ENCODE data around the gene EFCAB5.

EFCAB5 gene

GRCh38 chr17:29914819-29915537 lies 26.5 kb upstream of the EFCAB5 start:
- DNase-seq: no peak
- no peak overlapping the region for H3K4me3 ChIP-seq (ENCODE audit: insufficient read depth, low read depth, low read length, poor library complexity, severe bottlenecking)
- H3K4me1 ChIP-seq (ENCODE audit: control insufficient read depth, insufficient read depth, low read length, poor library complexity, severe bottlenecking): peaks cover 6% of the 10 kb centered on the region
- no peak overlapping the region for H3K27ac ChIP-seq (ENCODE audit: insufficient read depth, low read length, poor library complexity, severe bottlenecking)
- H3K9me3 ChIP-seq (ENCODE audit: control insufficient read depth, low read length): no peaks in the 10 kb centered on the region
- H3K36me3 ChIP-seq (ENCODE audit: control insufficient read depth, insufficient read depth, low read length): no peaks in the 10 kb centered on the region
- H3K27me3 ChIP-seq (replicated peaks; ENCODE audit: control insufficient read depth, insufficient read depth, low read length, poor library complexity, severe bottlenecking): no peaks in the 10 kb centered on the region

DNA sequence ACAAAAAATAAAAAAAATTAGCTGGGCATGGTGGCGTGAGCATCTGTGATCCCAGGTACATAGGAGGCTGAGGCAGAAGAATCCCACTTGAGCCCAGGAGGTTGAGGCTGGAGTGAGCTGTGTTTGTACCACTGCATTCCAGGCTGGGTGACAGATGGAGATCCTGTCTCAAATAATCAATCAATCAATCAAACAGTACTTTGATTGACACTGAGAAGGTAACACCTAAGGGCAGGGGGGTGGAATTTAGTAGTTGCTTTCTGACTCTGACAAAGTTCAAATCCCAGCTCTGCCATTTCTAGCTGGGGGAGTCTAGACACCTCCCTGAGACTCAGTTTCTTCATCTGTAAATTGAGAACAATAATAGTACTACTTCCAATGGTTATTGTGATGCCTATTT lies 23.4 kb upstream of the EFCAB5 start:
- no peak overlapping the region for H3K27ac ChIP-seq (ENCODE audit: insufficient read depth, low read length, poor library complexity, severe bottlenecking)
- H3K4me1 ChIP-seq (ENCODE audit: control insufficient read depth, insufficient read depth, low read length, poor library complexity, severe bottlenecking): peaks cover 6% of the 10 kb centered on the region
- DNase-seq: no peak
- no peaks in the 10 kb centered on the region for H3K36me3 ChIP-seq (ENCODE audit: control insufficient read depth, insufficient read depth, low read length)
- H3K27me3 ChIP-seq (replicated peaks; ENCODE audit: control insufficient read depth, insufficient read depth, low read length, poor library complexity, severe bottlenecking): no peaks in the 10 kb centered on the region
- H3K9me3 ChIP-seq (ENCODE audit: control insufficient read depth, low read length): no peaks in the 10 kb centered on the region
- no peak overlapping the region for H3K4me3 ChIP-seq (ENCODE audit: insufficient read depth, low read depth, low read length, poor library complexity, severe bottlenecking)

DNA sequence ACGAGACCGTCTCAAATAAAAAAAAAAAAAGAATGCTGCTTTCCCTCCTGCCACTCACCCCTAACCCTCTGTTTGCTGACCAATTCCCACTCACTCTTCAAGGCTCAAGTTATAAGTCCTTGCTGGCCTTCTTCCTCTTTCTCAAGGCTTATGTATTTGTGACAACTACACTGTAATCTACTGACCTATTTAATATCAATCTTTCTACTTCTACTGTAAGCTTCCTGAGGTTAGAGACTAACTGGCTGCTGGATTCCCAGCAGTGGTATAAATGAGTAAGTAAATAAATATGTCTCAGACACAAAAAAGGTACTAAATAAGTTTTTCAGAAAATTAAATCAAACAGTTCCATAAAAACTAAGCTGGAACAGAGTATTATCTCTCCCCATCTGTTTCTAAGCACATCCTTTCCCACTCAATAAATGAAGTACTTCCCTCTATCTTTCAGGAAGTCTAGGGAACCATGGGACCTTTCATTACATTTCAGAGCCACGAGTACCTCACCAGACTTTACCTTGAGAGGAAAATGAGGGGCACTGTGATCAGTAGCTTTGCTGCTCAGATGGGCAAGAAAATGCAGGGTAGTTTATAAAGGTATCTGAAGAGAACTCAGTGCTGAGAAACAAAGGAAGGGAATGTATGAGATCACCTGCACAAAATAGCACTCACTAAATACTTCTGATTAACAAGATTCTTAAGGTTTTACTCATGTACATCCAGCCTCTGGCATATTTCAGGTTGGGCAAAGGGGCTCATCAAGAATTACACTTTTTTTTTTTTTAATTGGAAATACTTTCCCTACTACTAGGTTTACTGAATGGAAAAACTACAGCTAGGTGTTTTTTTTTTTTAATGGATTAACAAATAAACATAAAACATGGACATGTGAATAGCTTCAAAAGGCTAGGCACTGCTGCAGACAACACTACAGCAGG lies 22.2 kb upstream of the EFCAB5 start:
- Histone ChIP-seq H3K4me3 (ENCODE audit: insufficient read depth, low read depth, low read length, poor library complexity, severe bottlenecking) (no peak overlapping the region), H3K36me3 (ENCODE audit: control insufficient read depth, insufficient read depth, low read length) (no peaks in the 10 kb centered on the region), H3K27me3 (replicated peaks; ENCODE audit: control insufficient read depth, insufficient read depth, low read length, poor library complexity, severe bottlenecking) (no peaks in the 10 kb centered on the region), H3K27ac (ENCODE audit: insufficient read depth, low read length, poor library complexity, severe bottlenecking) (no peak overlapping the region), H3K4me1 (ENCODE audit: control insufficient read depth, insufficient read depth, low read length, poor library complexity, severe bottlenecking) (peaks cover 6% of the 10 kb centered on the region), H3K9me3 (ENCODE audit: control insufficient read depth, low read length) (no peaks in the 10 kb centered on the region)
- DNase-seq: no peak

GRCh38 chr17:29924786-29925185 lies 16.6 kb upstream of the EFCAB5 start:
- no peaks in the 10 kb centered on the region for H3K27me3 ChIP-seq (replicated peaks; ENCODE audit: control insufficient read depth, insufficient read depth, low read length, poor library complexity, severe bottlenecking)
- no peak for DNase-seq

GRCh38 chr17:29927546-29927945 lies 13.9 kb upstream of the EFCAB5 start:
- Histone ChIP-seq H3K4me3 (ENCODE audit: insufficient read depth, low read depth, low read length, poor library complexity, severe bottlenecking) (no peak overlapping the region), H3K36me3 (ENCODE audit: control insufficient read depth, insufficient read depth, low read length) (peaks cover 3% of the 10 kb centered on the region), H3K9me3 (ENCODE audit: control insufficient read depth, low read length) (no peaks in the 10 kb centered on the region), H3K27me3 (replicated peaks; ENCODE audit: control insufficient read depth, insufficient read depth, low read length, poor library complexity, severe bottlenecking) (no peaks in the 10 kb centered on the region), H3K27ac (ENCODE audit: insufficient read depth, low read length, poor library complexity, severe bottlenecking) (no peak overlapping the region), H3K4me1 (ENCODE audit: control insufficient read depth, insufficient read depth, low read length, poor library complexity, severe bottlenecking) (peaks cover 5% of the 10 kb centered on the region)
- no peak for DNase-seq

More at GRCh38 chr17:29924786-29925185, 16.6 kb upstream of the EFCAB5 start:
- Histone ChIP-seq H3K27ac (ENCODE audit: insufficient read depth, low read length, poor library complexity, severe bottlenecking) (no peak overlapping the region), H3K4me3 (ENCODE audit: insufficient read depth, low read depth, low read length, poor library complexity, severe bottlenecking) (no peak overlapping the region), H3K4me1 (ENCODE audit: control insufficient read depth, insufficient read depth, low read length, poor library complexity, severe bottlenecking) (no peaks in the 10 kb centered on the region), H3K9me3 (ENCODE audit: control insufficient read depth, low read length) (no peaks in the 10 kb centered on the region), H3K36me3 (ENCODE audit: control insufficient read depth, insufficient read depth, low read length) (peaks cover 1% of the 10 kb centered on the region)

GRCh38 chr17:29929006-29929532 lies 12.4 kb upstream of the EFCAB5 start:
- Histone ChIP-seq H3K27me3 (replicated peaks; ENCODE audit: control insufficient read depth, insufficient read depth, low read length, poor library complexity, severe bottlenecking) (no peaks in the 10 kb centered on the region), H3K4me3 (ENCODE audit: insufficient read depth, low read depth, low read length, poor library complexity, severe bottlenecking) (peak overlapping the region; percentile 99), H3K4me1 (ENCODE audit: control insufficient read depth, insufficient read depth, low read length, poor library complexity, severe bottlenecking) (peaks cover 5% of the 10 kb centered on the region), H3K27ac (ENCODE audit: insufficient read depth, low read length, poor library complexity, severe bottlenecking) (peak overlapping the region; percentile 94), H3K9me3 (ENCODE audit: control insufficient read depth, low read length) (no peaks in the 10 kb centered on the region), H3K36me3 (ENCODE audit: control insufficient read depth, insufficient read depth, low read length) (peaks cover 3% of the 10 kb centered on the region)
- DNase-seq: no peak

DNA sequence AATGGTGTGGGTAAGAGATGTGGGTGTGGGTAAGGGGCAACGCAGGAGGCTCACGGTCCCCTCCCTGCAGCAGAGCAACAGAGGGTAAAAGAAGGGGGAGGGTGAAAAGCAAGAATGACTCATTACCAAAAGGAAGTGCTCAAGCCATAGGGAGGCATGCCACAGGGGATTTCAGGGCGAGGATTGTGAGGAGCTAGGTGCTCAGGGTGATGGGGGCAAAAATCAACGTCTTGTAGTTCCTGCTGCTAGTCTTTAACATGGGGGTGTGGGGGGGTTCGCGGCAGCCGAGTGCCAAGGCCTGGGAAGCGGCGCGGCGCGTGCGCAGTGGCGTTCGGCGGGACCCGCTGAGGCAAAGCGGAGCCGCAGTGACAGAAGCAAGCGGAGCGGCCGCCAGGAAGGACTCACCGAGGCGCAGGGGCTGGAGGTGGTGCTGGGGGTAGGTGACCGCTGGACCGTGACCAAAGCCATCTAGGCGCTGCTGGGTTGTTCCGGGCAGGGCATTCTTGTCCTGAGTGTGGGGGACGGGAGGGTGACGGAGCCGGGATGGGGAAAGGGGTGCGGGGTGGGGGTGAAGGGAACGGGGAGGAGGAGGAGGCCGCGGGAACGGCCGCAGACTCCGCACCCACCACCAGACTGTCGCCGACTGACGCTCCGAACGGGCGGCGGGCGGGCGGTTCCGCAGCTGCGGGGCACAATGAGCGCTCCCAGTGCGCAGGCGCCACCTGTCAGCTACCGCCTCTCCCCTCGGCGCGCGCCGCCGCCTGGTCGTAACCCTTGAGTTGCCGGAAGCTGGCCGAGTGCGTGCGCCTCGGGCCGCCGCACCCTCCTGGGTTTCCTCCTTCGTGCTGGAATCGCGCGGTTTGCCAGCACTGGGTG lies 11.7 kb upstream of the EFCAB5 start, which contains the start of gene SSH2:
TSS of gene SSH2 (minus strand) at position 696 of the 876 bp plus-strand sequence. CDS start at position 468, 228 bp downstream.
- Histone ChIP-seq H3K9me3 (ENCODE audit: control insufficient read depth, low read length) (no peaks in the 10 kb centered on the region), H3K36me3 (ENCODE audit: control insufficient read depth, insufficient read depth, low read length) (peaks cover 3% of the 10 kb centered on the region), H3K27me3 (replicated peaks; ENCODE audit: control insufficient read depth, insufficient read depth, low read length, poor library complexity, severe bottlenecking) (no peaks in the 10 kb centered on the region), H3K4me1 (ENCODE audit: control insufficient read depth, insufficient read depth, low read length, poor library complexity, severe bottlenecking) (peaks cover 5% of the 10 kb centered on the region), H3K4me3 (ENCODE audit: insufficient read depth, low read depth, low read length, poor library complexity, severe bottlenecking) (peak within 1 kb of the TSS; percentile 99), H3K27ac (ENCODE audit: insufficient read depth, low read length, poor library complexity, severe bottlenecking) (peak within 1 kb of the TSS; percentile 94)
- DNase-seq: peak; percentile 78 to 85 (median 80)

GRCh38 chr17:29930409-29931010 lies 10.9 kb upstream of the EFCAB5 start:
- no peak for DNase-seq
- Histone ChIP-seq H3K4me1 (ENCODE audit: control insufficient read depth, insufficient read depth, low read length, poor library complexity, severe bottlenecking) (peaks cover 5% of the 10 kb centered on the region), H3K27me3 (replicated peaks; ENCODE audit: control insufficient read depth, insufficient read depth, low read length, poor library complexity, severe bottlenecking) (no peaks in the 10 kb centered on the region), H3K9me3 (ENCODE audit: control insufficient read depth, low read length) (no peaks in the 10 kb centered on the region), H3K27ac (ENCODE audit: insufficient read depth, low read length, poor library complexity, severe bottlenecking) (peak overlapping the region; percentile 94), H3K36me3 (ENCODE audit: control insufficient read depth, insufficient read depth, low read length) (peaks cover 3% of the 10 kb centered on the region), H3K4me3 (ENCODE audit: insufficient read depth, low read depth, low read length, poor library complexity, severe bottlenecking) (peak overlapping the region; percentile 99)
